Activated naive CD4-positive, alpha-beta T cell (primary cell): ENCODE data around the gene PFN2.
"Not testable (repeated sequence)": the region's sequence is repeated elsewhere in the genome, so short reads cannot be mapped to it uniquely, and the experiment has no call there.

Experiments
- DNase-seq, 4 experiments: peaks; one replicate each; lab custom pipeline; 2025; lab: John Stamatoyannopoulos, UW

The PFN2 gene

GRCh38 chr3:149968216-149968615, 2.5 kb downstream of the PFN2 start:
- DNase-seq = no peak

- no peak for DNase-seq
These were observed 3.5 kb downstream of the PFN2 start for GRCh38 chr3:149967086-149967685.

- no peak for DNase-seq
These were observed 5.4 kb downstream of the PFN2 start for GRCh38 chr3:149965278-149965677.

GRCh38 chr3:149964291-149964690, 6.4 kb downstream of the PFN2 start:
- no peak for DNase-seq

GRCh38 chr3:149963485-149963884, 7.2 kb downstream of the PFN2 start:
- no peak for DNase-seq

- DNase-seq = no peak
These were observed 11.3 kb downstream of the PFN2 start for GRCh38 chr3:149959443-149959842.

GRCh38 chr3:149958171-149958796, 12.4 kb downstream of the PFN2 start:
- no peak for DNase-seq

- no peak for DNase-seq
These were observed 13.2 kb downstream of the PFN2 start for GRCh38 chr3:149957361-149958125.

- DNase-seq = no peak
These were observed 15.2 kb downstream of the PFN2 start for GRCh38 chr3:149955449-149955848.

- DNase-seq = no peak
These were observed 15.9 kb downstream of the PFN2 start for GRCh38 chr3:149954812-149955211.

GRCh38 chr3:149949181-149949580, 21.5 kb downstream of the PFN2 start:
- DNase-seq = no peak

- no peak for DNase-seq
These were observed 23.5 kb downstream of the PFN2 start for GRCh38 chr3:149947231-149947630.

GRCh38 chr3:149943966-149944365, 26.7 kb downstream of the PFN2 start:
- not testable (repeated sequence) for DNase-seq

GRCh38 chr3:149942409-149942808, 28.3 kb downstream of the PFN2 start:
- no peak for DNase-seq

GRCh38 chr3:149941946-149942345, 28.7 kb downstream of the PFN2 start:
- no peak for DNase-seq

GRCh38 chr3:149941186-149941585, 29.5 kb downstream of the PFN2 start:
- no peak for DNase-seq

GRCh38 chr3:149938392-149939055, 32.2 kb downstream of the PFN2 start:
- not testable (repeated sequence) for DNase-seq

GRCh38 chr3:149936812-149937230, 33.9 kb downstream of the PFN2 start:
- DNase-seq = no peak

- DNase-seq = no peak
These were observed 36.2 kb downstream of the PFN2 start for GRCh38 chr3:149934524-149934923.

- no peak for DNase-seq
These were observed 36.8 kb downstream of the PFN2 start for GRCh38 chr3:149933858-149934257.

GRCh38 chr3:149933008-149933407, 37.7 kb downstream of the PFN2 start:
- no peak for DNase-seq

GRCh38 chr3:149920119-149920518, 50.6 kb downstream of the PFN2 start:
- DNase-seq = no peak

- no peak for DNase-seq
These were observed 51.2 kb downstream of the PFN2 start for GRCh38 chr3:149919509-149919908.
